GM18907 (cell line): ENCODE measurements around the gene NINL.
"Not testable (repeated sequence)": the region's sequence is repeated elsewhere in the genome, so short reads cannot be mapped to it uniquely, and the experiment has no call there.

Source experiments
- ATAC-seq: cut with Tn5 transposase; IDR thresholded peaks from one replicate; pipeline ENCODE4 v1.9.1; 2021; ENCODE audit warnings: mild to moderate bottlenecking, moderate library complexity; ENCODE audit not compliant: unreplicated experiment

NINL gene

DNA sequence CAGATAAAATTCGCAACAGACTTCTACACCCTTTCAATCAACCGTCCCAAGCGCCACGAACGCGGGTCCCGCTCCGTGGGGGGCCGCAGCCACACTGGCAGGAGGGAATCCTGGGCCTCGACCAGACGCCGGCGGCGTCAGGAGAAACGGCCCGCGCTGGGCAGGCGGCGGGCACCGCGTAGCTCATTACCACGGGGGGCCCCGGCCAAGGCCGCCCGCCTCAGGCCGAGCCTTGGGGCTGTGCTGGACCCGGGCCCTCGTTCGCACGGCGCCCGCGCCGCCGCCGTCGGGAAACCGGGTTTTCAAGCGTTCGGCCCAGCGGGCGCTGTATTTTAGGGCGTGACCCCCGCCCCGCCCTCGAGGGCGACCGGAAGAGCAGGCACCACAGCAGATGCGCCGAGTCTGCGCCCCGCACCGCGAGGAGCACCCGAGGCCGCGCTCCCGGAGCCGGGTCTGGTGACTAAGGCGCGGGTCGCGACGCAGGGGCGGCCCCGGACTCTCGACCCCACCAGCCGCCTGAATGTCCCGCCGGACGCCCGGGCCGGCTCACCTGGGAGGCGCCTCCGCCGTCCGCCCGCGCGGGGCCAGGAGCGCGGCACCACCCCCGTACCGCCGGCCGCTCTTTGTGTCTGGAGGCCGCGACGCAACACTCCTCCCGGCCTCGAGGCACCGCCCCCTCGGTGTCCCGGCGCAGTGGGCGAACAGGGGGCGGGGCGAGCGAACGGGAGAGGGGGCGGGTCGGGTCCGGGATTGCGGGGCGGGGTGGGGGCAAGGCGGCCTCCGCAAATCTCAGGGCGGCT, at the start of gene NINL:
NINL (minus strand) TSS at position 627 of the 800 bp plus-strand sequence. CDS start 58,944 bp downstream, outside the sequence.
- ATAC-seq: peak; percentile 80

- ATAC-seq: no peak
Observed at GRCh38 chr20:25632940-25633790, 47.8 kb upstream of the NINL start.

DNA sequence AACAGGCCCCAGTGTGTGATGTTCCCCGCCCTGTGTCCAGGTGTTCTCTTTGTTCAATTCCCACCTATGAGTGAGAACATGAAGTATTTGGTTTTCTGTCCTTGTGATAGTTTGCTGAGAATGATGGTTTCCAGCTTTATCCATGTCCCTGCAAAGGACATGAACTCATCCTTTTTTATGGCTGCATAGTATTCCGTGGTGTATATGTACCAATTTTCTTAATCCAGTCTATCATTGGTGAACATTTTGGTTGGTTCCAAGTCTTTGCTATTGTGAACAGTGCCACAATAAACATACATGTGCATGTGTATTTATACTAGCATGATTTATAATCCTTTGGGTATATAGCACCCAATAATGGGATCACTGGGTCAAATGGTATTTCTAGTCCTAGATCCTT, 45.3 kb upstream of the NINL start:
- not testable (repeated sequence) for ATAC-seq

DNA sequence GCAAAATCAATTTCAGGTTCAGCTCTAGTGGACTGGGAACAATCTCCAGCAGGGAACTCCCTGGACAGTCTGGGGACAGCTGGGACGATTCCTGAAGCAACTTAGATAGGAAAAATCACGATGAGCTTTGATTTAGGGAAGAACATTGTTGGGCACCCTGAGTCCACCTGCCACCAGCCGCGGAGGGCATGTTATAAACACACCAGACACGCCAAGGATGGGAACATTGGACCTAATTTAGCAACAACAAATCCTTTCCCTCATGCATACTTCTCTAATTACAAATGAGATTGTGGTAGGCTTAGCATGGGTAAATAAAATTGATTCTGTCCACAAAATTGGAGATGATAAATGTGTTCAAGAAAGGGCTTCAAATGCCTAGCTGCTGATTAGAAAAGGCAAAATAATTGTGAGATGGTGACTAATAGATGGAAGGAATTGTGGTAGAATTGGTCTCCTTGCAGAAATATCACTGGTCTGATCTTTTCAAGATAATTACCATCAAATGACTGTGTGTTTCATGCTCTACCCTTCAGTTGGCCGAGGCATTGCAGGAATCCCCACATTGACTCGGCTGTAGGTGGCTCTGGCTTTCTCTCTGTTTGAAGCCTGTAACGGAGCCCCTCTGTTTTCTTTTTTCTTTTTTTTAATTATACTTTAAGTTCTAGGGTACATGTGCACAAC, 44.6 kb upstream of the NINL start:
- no peak for ATAC-seq

DNA sequence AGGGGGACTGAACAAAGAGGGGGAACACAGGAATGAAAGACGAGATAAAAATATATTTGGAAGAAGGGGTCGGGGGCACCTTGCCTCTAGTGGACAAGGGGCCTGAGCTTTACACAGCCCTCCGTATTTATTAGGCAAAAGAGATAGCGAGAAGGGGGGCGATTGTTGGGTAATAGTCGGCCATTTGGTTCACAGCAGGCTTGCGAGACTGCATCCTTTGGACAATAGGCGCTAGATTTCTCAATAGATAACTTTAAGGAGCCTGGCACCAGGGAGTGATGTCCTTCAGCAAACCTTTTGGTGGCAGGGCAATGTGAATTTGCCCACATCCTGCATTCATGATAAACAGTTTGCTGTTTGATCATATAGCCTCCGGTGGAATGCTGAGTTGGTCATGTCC, 41.4 kb upstream of the NINL start:
- no peak for ATAC-seq

GRCh38 chr20:25624500-25624939, 39.2 kb upstream of the NINL start:
- ATAC-seq: no peak

DNA sequence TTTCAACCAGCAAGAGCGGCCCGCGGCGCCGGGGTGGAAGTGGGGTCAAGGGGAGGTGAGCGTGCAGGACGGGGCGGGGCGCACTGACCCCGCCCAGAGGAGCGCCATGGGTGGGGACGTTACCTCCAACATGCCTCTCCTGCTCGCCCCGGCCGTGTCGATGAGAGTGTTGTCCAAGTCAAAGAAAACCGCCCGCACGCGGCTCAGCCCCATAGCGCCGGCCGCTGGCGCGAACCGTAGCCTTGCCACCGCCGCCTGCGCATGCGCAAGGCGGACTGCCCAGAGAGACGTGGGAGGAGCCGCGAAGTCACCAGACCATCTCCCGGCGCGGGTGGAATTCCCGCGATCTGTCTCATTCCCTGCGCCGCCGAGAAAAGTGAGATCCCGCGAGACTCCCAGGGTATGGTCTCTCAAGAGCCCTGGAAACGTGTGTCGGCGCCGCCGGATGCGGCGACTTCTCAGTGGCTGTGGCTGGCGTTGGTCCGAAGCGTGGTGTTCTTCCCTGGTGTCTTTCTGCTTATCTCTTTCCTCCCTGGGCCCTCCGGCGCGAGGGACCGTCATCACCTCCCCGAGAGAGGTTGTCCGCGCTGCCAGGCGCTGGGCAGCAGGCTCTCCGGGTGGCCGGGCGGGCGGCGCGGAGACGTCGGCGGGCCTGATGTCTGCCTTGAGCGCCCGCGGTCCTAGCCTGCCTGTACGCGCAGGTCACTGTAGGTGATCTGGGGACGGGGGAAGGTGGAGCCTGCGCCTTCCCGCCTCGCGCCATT, 38.6 kb upstream of the NINL start, which contains the start of gene NANP:
NANP (minus strand) TSS at position 279 of the 764 bp plus-strand sequence; CDS start at position 213, 66 bp downstream.
- peak; percentile 87 for ATAC-seq

DNA sequence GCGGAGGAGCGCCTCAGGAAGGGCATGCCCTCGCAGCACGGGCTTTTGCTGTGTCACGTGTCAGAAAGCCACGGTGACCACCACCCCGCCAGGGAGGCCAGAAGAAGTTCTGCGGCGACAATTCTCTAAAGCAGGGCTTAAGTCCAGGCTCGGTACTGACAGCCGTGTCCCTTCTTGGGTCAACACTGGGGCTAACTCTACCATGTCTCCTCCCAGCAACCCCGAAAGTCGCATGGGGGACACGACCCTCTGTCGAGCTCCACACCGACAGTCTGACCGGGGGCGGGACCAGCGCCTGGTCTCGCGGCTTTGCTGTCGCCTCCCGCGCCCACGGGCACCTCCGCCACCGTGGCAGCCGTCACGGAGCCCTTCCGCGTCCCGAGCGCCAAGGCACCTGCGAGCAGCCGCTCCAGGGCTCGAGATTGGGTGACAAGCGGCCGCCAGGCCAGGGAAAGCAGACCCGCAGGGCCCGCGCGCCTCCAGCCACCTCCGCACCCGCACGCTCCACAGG, 37.9 kb upstream of the NINL start:
- ATAC-seq: peak; percentile 23

DNA sequence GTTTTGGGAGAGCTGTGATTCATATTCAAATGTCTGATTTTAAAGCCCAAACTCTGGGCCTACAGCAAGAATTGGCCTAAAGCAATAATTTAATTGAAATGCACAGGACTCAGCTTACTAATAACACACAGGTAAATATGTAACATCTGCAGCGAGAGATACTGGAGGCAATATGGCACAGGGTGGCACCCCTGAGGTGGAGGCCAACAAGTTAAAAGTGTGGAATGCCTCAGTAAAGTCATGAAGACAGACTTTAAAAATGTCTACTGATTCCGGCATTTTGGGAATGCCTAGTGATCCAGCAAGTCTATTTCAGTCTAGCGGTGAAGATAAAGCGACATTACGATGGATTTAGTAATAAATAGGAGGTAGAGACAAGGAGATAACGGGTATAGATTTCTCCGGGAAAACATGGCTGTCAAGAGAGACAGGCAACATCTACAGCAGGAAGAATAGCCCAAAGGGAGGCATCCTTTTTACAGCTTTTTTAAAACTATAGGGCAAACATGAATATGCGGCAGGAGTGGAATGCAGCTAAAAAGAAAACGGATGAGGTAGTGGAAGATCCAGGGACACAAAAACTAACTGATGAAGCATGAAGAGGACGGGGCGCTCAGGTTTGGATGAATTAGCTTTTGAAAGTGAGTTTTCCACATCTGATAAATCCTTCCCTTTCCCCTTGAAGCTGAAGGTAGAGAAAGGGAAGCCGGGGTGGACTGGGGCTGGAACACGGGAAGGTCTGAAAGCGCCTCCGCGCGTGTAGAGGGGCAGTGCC, 37.3 kb upstream of the NINL start:
- ATAC-seq: no peak

DNA sequence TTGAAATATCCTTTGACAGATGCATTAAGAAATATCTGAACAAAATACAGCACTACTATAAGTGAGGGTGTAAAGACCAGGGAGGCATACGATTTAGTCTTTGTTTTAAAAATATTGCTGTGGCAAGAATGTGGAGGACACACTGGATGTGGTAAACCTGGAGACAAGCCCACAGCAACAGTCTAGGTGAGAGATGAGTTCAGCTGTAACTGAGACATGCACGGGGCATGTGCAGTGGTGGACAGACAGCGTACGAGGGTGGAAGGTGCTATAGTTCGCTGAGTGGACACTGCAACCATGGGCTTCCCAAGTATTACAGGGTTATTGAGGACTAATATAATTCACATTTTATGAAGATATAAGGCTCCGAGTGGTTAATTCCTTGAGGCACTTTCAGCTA, 36.7 kb upstream of the NINL start:
- no peak for ATAC-seq

- no peak for ATAC-seq
Observed at GRCh38 chr20:25619514-25619913, 34.2 kb upstream of the NINL start.

- ATAC-seq: no peak
Observed at GRCh38 chr20:25608774-25609173, 23.4 kb upstream of the NINL start.

DNA sequence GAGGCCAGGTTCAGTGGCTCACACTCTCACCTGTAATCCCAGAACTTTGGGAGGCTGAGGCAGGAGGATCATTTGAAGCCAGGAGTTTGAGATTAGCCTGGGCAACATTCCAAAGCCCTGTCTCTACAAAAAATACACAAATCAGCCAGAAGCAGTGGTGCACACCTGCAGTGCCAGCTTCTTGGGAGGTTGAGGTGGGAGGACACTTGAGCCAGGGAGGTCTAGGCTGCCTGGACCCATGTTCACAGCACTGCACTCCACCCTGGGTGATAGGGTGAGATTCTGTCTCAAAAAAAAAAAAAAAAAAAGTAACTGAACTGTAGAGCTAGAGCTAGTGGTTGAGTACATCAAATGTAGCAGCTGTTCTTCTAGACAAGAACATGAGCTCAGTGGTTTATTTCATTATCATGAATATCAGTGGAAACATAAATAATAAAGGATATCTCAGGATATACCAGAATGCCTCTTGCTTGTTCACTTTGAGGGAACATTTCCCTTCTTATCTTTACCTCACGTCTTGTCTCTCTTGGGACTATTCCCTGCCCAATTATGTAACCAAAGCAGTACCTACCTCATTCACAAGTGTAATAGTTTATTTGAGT, 20.9 kb upstream of the NINL start:
- no peak for ATAC-seq

GRCh38 chr20:25605148-25605547, 19.8 kb upstream of the NINL start:
- no peak for ATAC-seq

GRCh38 chr20:25604611-25605010, 19.3 kb upstream of the NINL start:
- no peak for ATAC-seq

DNA sequence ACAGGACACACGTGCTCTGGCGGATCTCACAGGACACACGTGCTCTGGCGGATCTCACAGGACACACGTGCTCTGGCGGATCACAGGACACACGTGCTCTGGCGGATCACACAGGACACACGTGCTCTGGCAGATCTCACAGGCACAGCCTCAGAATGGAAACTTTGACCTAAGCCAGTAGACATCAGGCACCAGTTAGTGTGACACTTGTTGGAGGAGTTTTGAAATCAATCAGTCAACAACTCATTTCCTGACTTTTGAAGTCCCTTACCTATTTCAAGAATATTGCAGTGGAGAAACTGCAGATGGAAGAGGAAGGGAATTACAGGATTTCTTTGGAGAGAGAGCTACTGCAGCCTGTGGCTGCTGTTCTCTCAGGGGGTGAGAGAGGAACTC, 17.6 kb upstream of the NINL start:
- not testable (repeated sequence) for ATAC-seq

DNA sequence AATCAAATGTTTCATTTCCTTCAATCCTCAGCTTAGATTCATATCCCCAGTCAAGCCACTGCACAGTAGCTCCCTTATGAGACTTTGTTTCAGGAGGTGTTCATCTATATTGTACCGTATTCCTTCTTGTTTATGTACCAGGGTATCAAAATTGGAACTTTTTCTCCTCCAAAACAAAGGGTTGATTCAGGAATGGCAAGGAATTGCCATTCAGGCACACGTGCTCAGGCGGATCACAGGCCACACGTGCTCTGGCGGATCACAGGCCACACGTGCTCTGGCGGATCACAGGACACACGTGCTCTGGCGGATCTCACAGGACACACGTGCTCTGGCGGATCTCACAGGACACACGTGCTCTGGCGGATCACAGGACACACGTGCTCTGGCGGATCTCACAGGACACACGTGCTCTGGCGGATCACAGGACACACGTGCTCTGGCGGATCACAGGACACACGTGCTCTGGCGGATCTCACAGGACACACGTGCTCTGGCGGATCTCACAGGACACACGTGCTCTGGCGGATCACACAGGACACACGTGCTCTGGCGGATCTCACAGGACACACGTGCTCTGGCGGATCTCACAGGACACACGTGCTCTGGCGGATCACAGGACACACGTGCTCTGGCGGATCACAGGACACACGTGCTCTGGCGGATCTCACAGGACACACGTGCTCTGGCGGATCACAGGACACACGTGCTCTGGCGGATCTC, 17.0 kb upstream of the NINL start:
- not testable (repeated sequence) for ATAC-seq

DNA sequence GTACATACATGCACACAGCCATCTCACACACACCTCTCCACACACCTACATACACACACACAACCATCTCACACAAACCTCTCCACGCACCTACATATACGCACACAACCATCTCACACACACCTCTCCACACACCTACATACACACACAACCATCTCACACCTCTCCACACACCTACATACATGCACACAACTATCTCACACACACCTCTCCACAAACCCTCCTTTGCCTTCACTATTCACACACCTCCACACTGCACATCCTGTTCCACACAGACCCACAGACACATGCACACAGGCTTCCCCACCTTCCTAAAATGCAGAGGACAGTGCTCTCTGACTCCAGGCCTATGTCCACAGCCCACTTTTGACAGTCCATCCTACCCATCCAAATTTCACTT, 16.3 kb upstream of the NINL start:
- ATAC-seq: no peak
